HCT116 (cell line): Measurements from ENCODE around the gene HACD4. TPM values are rescaled to one million over a fixed set of nuclear protein-coding genes. Genes with fewer than 3 reads are reported as not detected.

Source experiments
- ATAC-seq: fragments of 200-7000 bp; cut with Tn5 transposase; 2 replicates; pipeline ENCODE4 v1.9.1; 2020; ENCODE audit warnings: mild to moderate bottlenecking, moderate library complexity
- BruUV-seq: library from RNA; stranded (reverse); fragments of 400-500 nt; replicated peaks from 2 replicates; lab custom pipeline; 2021; lab: Mats Ljungman, UMichigan
- CTCF ChIA-PET: fragments of 300-600 bp; sonication (Branson Sonifier 250); formaldehyde crosslinking; loops from one replicate; lab custom pipeline; 2021; ENCODE audit warnings: antibody characterized with exemption; lab: Charles Lee
- POLR2A ChIA-PET: fragments of 300-600, 350-600 bp; sonication (Branson Sonifier 250); formaldehyde crosslinking; loops from one replicate; lab custom pipeline; 2021; ENCODE audit warnings: antibody characterized with exemption; lab: Charles Lee
- RAD21 ChIA-PET, 2 experiments: fragments of 300-600 bp; sonication (Branson Sonifier 250); formaldehyde crosslinking; loops; one replicate each; lab custom pipeline; 2023; ENCODE audit warnings: low total read pairs in 2 of 2; ENCODE audit not compliant: uncharacterized antibody in 2 of 2, unreplicated experiment in 2 of 2, low non-redundant PET in 1 of 2; lab: Charles Lee
- DNase-seq: peaks from one replicate; pipeline ENCODE4 v3.0.0-alpha.2; 2010; ENCODE audit warnings: low read depth, low spot score
- H2AFZ ChIP-seq: fragments of 200-600 bp; shearing (Covaris generic), sonication (generic); 2 replicates; pipeline ENCODE4 v1.6.1; 2017; ENCODE audit warnings: low read depth, mixed run types, mixed read lengths, antibody characterized with exemption, low read length; ENCODE audit not compliant: poor library complexity, severe bottlenecking
- H3K27ac ChIP-seq: 2 replicates; pipeline ENCODE4 v1.5.1; 2012; ENCODE audit warnings: low read depth, low read length
- H3K27me3 ChIP-seq: fragments of 200-600 bp; sonication (generic); 2 replicates; pipeline ENCODE4 v1.6.1; 2016; ENCODE audit warnings: mixed run types, low read length, mixed read lengths; ENCODE audit not compliant: insufficient read depth
- H3K36me3 ChIP-seq, 2 experiments: fragments of 200-500 bp in 1 of 2; fragments of 200-600 bp in 1 of 2; sonication (Bioruptor generic) in 1 of 2; sonication (generic) in 1 of 2; 2 replicates each; pipeline versions ENCODE4 v1.5.1 to v1.6.1; 2014 to 2016; ENCODE audit warnings: low read length in 2 of 2, inconsistent platforms in 1 of 2, mixed read lengths in 1 of 2, mixed run types in 1 of 2; ENCODE audit not compliant: insufficient read depth in 2 of 2, control insufficient read depth in 1 of 2
- H3K4me1 ChIP-seq, 2 experiments: fragments of 200-600 bp in 1 of 2; sonication (generic) in 1 of 2; 2 replicates each; pipeline versions ENCODE4 v1.5.1 to v1.6.1; 2012 to 2017; ENCODE audit warnings: low read length in 2 of 2, inconsistent platforms in 1 of 2, mild to moderate bottlenecking in 1 of 2, mixed read lengths in 1 of 2, mixed run types in 1 of 2, moderate library complexity in 1 of 2; ENCODE audit not compliant: insufficient read depth in 2 of 2, control insufficient read depth in 1 of 2
- H3K4me2 ChIP-seq: fragments of 200-600 bp; sonication (generic); 2 replicates; pipeline ENCODE4 v1.6.1; 2017; ENCODE audit warnings: mixed run types, low read length, mixed read lengths
- H3K4me3 ChIP-seq, 2 experiments: fragments of 200-600 bp in 1 of 2; sonication (generic) in 1 of 2; replicated peaks in 1 of 2; 2 replicates each; pipeline ENCODE4 v1.5.1; 2011 to 2016; ENCODE audit warnings: low read length in 2 of 2, control low read depth in 1 of 2, low read depth in 1 of 2, mild to moderate bottlenecking in 1 of 2, mixed read lengths in 1 of 2, mixed run types in 1 of 2
- H3K79me2 ChIP-seq: fragments of 200-600 bp; sonication (generic); 2 replicates; pipeline ENCODE4 v1.6.1; 2017; ENCODE audit warnings: mild to moderate bottlenecking, mixed run types, low read length, moderate library complexity, mixed read lengths; ENCODE audit not compliant: insufficient read depth
- H3K9ac ChIP-seq: fragments of 200-600 bp; sonication (generic); 2 replicates; pipeline ENCODE4 v1.6.1; 2016; ENCODE audit warnings: low read length, mixed read lengths
- H3K9me2 ChIP-seq: fragments of 200-600 bp; sonication (generic), shearing (Covaris generic); 2 replicates; pipeline ENCODE4 v1.6.1; 2017; ENCODE audit warnings: mixed run types, mild to moderate bottlenecking, moderate library complexity; ENCODE audit not compliant: insufficient read depth
- H3K9me3 ChIP-seq, 2 experiments: fragments of 200-500 bp in 1 of 2; fragments of 200-600 bp in 1 of 2; sonication (Bioruptor generic) in 1 of 2; sonication (generic) in 1 of 2; 2 replicates each; pipeline ENCODE4 v1.6.1; 2014 to 2017; ENCODE audit warnings: low read length in 2 of 2, mixed read lengths in 2 of 2, inconsistent platforms in 1 of 2, low read depth in 1 of 2, mild to moderate bottlenecking in 1 of 2, mixed run types in 1 of 2, moderate library complexity in 1 of 2; ENCODE audit not compliant: control insufficient read depth in 1 of 2, insufficient read depth in 1 of 2
- H4K20me1 ChIP-seq: fragments of 200-600 bp; sonication (generic), shearing (Covaris generic); 2 replicates; pipeline ENCODE4 v1.6.1; 2017; ENCODE audit warnings: mixed run types, mild to moderate bottlenecking, moderate library complexity; ENCODE audit not compliant: insufficient read depth
- CBX3 ChIP-seq: IDR thresholded peaks from 2 replicates; pipeline ENCODE4 v1.6.1; 2012; ENCODE audit warnings: low read depth
- EGR1 ChIP-seq: IDR thresholded peaks from 2 replicates; pipeline ENCODE4 v1.6.1; 2012; ENCODE audit warnings: low read depth
- EZH2 ChIP-seq: fragments of 200-600 bp; sonication (generic); IDR thresholded peaks from 2 replicates; pipeline ENCODE4 v1.6.1; 2017; ENCODE audit warnings: antibody characterized with exemption, mixed run types
- FOSL1 ChIP-seq: IDR thresholded peaks from 2 replicates; pipeline ENCODE4 v1.6.1; 2012; ENCODE audit warnings: low read depth
- MAX ChIP-seq: IDR thresholded peaks from 2 replicates; pipeline ENCODE4 v1.6.1; 2012
- POLR2A ChIP-seq: IDR thresholded peaks from 2 replicates; pipeline ENCODE4 v1.7.0; 2011; ENCODE audit warnings: borderline replicate concordance; ENCODE audit not compliant: insufficient read depth, insufficient read length; ENCODE audit errors: extremely low read depth
- RAD21 ChIP-seq: IDR thresholded peaks from 2 replicates; pipeline ENCODE4 v1.6.1; 2012; ENCODE audit warnings: low read depth, mild to moderate bottlenecking
- REST ChIP-seq: IDR thresholded peaks from 2 replicates; pipeline ENCODE4 v1.6.1; 2012; ENCODE audit warnings: low read depth
- SRF ChIP-seq: IDR thresholded peaks from 2 replicates; pipeline ENCODE4 v1.6.1; 2012; ENCODE audit warnings: low read depth
- intact Hi-C: fragments of 100-400 bp; cut with micrococcal nuclease; formaldehyde crosslinking; loops from 2 replicates; pipeline ENCODE4 v1.10.0; 2022
- total RNA-seq: library from RNA; stranded (reverse); gene quantifications from one replicate; pipeline ENCODE4 v1.2.1, GENCODE V29; 2021; ENCODE audit not compliant: unreplicated experiment
- TF ChIP-seq, protein P1 (sequence below), 3 experiments: fragments of 200-600 bp in 1 of 3; sonication (generic) in 1 of 3; IDR thresholded peaks in 2 of 3; conservative IDR thresholded peaks in 1 of 3; 2 replicates each; pipeline ENCODE4 v1.5.1; 2012 to 2017; ENCODE audit warnings: low read depth in 2 of 3, low read length in 2 of 3, antibody characterized with exemption in 1 of 3, borderline replicate concordance in 1 of 3, control low read depth in 1 of 3, mild to moderate bottlenecking in 1 of 3, mixed read lengths in 1 of 3, mixed run types in 1 of 3, moderate library complexity in 1 of 3; ENCODE audit not compliant: insufficient read depth in 1 of 3

HACD4 gene
- total RNA-seq, 1 experiment from 2014 or later: not detected

GRCh38 chr9:21047281-21047691 is 15.8 kb upstream of the HACD4 start (continued):
- TF ChIP-seq MAX: no peak
- TF ChIP-seq EGR1: no peak
- TF ChIP-seq RAD21: no peak
- TF ChIP-seq SRF: no peak

DNA sequence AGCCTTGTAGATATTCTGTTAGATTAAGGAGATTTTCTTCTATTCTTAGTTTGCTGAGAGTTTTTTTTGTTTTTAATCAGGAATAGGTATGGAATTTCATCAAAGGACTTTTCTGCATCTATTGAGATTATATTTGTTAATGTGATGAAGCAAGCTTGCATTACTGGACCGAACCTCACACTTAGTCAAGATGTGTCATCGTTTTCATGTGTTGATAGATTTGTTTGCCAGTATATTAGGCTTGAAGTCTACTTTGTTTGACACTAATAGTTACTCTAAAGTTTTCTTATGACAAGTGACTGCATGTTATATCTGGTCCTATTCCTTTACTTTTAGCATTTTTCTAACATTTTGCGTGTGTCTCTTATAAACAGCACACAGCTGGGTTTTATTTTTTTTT is 12.4 kb upstream of the HACD4 start:
- TF ChIP-seq POLR2A (no peak), FOSL1 (no peak), CBX3 (no peak), REST (no peak), EZH2 (no peak)
- TF ChIP-seq, protein P1, sequence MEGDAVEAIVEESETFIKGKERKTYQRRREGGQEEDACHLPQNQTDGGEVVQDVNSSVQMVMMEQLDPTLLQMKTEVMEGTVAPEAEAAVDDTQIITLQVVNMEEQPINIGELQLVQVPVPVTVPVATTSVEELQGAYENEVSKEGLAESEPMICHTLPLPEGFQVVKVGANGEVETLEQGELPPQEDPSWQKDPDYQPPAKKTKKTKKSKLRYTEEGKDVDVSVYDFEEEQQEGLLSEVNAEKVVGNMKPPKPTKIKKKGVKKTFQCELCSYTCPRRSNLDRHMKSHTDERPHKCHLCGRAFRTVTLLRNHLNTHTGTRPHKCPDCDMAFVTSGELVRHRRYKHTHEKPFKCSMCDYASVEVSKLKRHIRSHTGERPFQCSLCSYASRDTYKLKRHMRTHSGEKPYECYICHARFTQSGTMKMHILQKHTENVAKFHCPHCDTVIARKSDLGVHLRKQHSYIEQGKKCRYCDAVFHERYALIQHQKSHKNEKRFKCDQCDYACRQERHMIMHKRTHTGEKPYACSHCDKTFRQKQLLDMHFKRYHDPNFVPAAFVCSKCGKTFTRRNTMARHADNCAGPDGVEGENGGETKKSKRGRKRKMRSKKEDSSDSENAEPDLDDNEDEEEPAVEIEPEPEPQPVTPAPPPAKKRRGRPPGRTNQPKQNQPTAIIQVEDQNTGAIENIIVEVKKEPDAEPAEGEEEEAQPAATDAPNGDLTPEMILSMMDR (IDR thresholded peaks at IDR 0.05 in 2 of 3, conservative IDR thresholded peaks at IDR 0.05 in 1 of 3; ENCODE audit: borderline replicate concordance in 1 of 3, insufficient read depth in 1 of 3, low read depth in 2 of 3, low read length in 2 of 3): no peak
- CTCF ChIA-PET: no interaction called here
- DNase-seq: no peak
- RAD21 ChIA-PET: no interaction called here
- Histone ChIP-seq H3K27me3 (no peaks in the 10 kb centered on the region), H3K4me3 (no peak overlapping the region), H3K4me2 (no peak overlapping the region), H3K36me3 (no peaks in the 10 kb centered on the region), H3K9me2 (no peaks in the 10 kb centered on the region), H3K4me1 (no peaks in the 10 kb centered on the region), H2AFZ (no peak overlapping the region), H3K9ac (no peak overlapping the region), H3K27ac (no peak overlapping the region), H3K9me3 (no peaks in the 10 kb centered on the region), H3K79me2 (no peaks in the 10 kb centered on the region), H4K20me1 (no peaks in the 10 kb centered on the region)
- ATAC-seq: no peak
- BruUV-seq: no TSS peak
- POLR2A ChIA-PET: no interaction called here
- intact Hi-C loops: no loop called here
